ENCODE results near the gene RMDN3. TPM values are rescaled to one million over a fixed set of nuclear protein-coding genes. Genes with fewer than 3 reads are reported as not detected.

The RMDN3 gene
- total RNA-seq, 1 donor from 2014 or later: 77.1 TPM

DNA sequence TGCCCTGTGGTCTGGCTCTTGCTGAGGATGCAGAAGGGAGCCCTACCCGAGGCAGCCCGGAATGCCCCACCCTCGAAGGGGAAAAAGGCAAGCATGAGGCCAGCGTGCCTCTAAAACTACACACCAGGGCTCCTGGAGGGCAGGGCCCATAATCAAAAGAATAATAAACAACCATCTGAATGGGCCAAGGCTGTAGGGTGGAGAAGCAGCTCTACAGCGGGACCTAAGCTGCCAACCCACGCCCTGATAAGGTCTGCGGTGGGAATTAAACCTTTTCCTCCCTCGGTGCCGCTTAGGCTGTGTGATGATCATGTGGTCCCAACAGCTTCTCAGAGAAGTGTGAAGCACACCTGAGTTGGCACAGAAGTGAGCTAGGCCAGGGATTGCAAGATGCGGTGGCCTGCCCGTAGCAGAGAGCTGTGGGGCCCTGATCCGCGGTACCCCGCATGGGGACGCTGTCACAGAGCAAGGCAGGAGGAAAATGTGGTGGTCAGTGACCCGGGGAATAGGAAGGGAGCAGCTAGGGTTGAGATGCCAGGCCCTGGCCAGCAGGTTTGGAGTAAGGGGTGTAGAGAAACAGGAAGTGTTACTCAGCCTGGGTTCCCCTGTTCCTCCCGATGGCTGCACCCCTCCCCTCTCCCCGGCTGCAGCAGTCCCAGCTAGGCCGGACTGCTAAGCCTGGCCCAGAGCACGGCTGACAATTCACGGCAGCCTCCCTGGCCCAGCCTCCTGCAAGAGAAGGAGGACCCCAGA is 13.6 kb upstream of the RMDN3 start:
- TF ChIP-seq, protein P1, sequence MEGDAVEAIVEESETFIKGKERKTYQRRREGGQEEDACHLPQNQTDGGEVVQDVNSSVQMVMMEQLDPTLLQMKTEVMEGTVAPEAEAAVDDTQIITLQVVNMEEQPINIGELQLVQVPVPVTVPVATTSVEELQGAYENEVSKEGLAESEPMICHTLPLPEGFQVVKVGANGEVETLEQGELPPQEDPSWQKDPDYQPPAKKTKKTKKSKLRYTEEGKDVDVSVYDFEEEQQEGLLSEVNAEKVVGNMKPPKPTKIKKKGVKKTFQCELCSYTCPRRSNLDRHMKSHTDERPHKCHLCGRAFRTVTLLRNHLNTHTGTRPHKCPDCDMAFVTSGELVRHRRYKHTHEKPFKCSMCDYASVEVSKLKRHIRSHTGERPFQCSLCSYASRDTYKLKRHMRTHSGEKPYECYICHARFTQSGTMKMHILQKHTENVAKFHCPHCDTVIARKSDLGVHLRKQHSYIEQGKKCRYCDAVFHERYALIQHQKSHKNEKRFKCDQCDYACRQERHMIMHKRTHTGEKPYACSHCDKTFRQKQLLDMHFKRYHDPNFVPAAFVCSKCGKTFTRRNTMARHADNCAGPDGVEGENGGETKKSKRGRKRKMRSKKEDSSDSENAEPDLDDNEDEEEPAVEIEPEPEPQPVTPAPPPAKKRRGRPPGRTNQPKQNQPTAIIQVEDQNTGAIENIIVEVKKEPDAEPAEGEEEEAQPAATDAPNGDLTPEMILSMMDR (IDR thresholded peaks at IDR 0.05): no peak
- ATAC-seq (no peak), DNase-seq (no peak)
- Histone ChIP-seq H3K4me3 (no peak overlapping the region), H3K27ac (peak overlapping the region; percentile 44), H3K36me3 (peaks cover 26% of the 10 kb centered on the region), H3K27me3 (no peaks in the 10 kb centered on the region), H3K4me1 (peaks cover 40% of the 10 kb centered on the region), H3K9me3 (no peaks in the 10 kb centered on the region)
- intact Hi-C loops (cut with DNase I): no loop called here

DNA sequence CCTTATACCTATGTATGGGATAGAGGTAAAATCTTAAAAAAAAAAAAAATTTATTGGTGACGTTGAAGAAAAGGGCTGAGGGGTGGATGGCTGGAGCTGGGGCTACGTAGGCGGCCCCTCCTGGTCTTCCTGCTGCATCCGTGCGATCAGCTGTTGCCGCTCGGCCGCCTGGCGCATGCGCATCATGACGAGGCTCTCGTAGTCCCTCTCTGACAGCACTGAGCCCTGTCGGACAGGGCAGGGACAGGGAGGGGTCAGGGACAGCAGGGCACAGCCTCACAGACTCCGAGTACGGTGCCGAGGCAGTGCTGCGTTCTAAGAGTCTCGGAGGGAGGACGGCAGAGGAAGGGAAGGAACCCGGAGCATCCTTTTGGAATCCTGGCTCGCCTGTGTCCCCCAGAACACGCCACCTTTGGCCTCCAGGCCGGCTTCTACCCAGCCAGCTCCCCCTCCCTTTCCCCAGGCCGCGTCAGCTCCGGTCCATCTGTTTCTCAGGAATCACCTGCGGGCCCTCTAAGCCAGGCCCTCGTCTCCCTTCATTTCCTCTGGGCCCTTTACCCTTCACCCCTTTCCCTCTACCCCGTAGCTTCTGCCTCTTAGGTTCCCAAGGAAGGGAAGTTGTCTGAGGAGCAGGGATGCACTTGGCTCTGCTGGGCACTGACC is 12.9 kb upstream of the RMDN3 start:
- TF ChIP-seq, protein P1 (IDR thresholded peaks at IDR 0.05): no peak
- no peak overlapping the region for H3K4me3 ChIP-seq
- no peaks in the 10 kb centered on the region for H3K9me3 ChIP-seq
- intact Hi-C loops (cut with DNase I): no loop called here
- peaks cover 19% of the 10 kb centered on the region for H3K36me3 ChIP-seq
- ATAC-seq (no peak), DNase-seq (no peak)
- H3K27me3 ChIP-seq: no peaks in the 10 kb centered on the region
- H3K27ac ChIP-seq: no peak overlapping the region
- H3K4me1 ChIP-seq: peaks cover 46% of the 10 kb centered on the region

DNA sequence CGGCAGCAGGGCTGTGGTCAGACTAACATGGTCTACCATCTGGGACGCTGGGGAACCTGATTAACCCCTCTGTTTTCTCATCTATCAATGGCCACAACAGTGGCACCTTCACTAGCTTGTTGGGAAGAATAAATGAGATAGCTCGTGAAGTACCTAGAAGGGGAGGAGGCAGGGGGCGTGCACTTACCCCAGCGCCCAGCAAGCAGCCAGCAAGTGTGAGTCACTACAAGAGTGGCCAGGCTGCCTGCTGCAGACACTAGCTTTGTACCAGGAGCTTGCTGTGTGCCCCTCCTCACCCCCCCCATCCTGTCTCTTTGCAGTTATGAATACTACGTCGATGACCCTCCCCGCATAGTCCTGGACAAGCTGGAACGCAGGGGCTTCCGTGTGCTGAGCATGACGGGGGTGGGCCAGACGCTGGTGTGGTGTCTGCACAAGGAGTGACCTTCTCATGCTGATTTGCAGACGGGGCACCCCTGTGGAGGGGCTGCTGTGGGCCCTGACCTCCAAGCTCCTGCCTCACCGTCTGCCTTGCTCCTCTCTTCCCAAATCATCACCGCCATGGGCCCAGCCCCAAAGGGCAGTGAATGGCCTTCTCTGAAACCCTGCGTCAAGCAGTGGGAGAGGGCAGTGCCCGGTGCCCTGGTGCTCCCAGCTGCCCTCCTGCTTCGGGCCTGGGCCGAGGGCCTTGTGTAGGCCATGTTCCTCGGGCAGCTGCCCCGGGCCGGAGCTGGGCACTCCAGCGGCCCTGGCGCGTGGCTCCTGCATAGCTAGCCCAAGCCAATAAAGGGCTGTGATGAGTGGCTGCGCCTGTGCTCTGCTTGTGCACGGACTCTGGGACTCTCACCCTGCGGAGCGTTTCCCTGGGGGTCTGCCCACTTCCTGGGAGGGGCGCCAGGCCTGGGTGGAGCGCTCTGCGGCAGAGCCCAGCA is 12.1 kb upstream of the RMDN3 start:
- no peak for DNase-seq
- no peak for ATAC-seq
- TF ChIP-seq, protein P1 (IDR thresholded peaks at IDR 0.05): no peak
- peaks cover 51% of the 10 kb centered on the region for H3K4me1 ChIP-seq
- no peaks in the 10 kb centered on the region for H3K27me3 ChIP-seq
- H3K27ac ChIP-seq: no peak overlapping the region
- no peaks in the 10 kb centered on the region for H3K9me3 ChIP-seq
- intact Hi-C loops (cut with DNase I): no loop called here
- H3K4me3 ChIP-seq: no peak overlapping the region
- peaks cover 14% of the 10 kb centered on the region for H3K36me3 ChIP-seq

DNA sequence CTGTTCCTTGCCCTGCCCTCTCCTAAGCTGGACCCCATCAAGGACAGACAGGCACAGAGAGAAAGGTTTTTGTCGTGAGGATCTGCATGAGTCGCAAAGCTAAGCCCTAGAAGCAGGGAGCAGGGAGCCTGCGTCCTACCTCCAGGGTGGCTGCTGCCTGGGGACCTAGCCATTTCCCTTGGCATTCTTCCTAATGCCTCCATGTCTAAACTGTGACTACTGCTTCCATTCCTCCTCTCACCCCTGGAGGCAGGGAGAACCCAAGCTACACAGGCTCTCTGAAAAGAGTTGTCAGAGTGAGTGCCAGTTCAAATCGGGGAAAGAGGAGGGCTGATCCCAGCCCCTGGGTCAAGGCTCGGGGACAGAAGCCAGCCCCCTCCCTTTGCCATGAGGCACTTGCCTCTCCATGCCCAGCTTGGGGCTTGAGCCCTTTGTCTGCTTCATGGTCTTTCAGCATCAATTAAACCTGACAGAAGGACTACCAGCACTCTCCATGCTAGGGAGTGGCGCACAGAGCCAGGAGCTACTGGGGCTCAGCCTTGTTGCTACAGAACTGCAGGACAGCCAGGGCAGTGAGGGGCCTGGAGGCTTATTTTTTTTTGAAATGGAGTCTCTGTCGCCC is 11.3 kb upstream of the RMDN3 start:
- ATAC-seq (no peak), DNase-seq (no peak)
- TF ChIP-seq, protein P1 (IDR thresholded peaks at IDR 0.05): no peak
- H3K27me3 ChIP-seq: no peaks in the 10 kb centered on the region
- no peak overlapping the region for H3K4me3 ChIP-seq
- peaks cover 13% of the 10 kb centered on the region for H3K36me3 ChIP-seq
- H3K4me1 ChIP-seq: peaks cover 51% of the 10 kb centered on the region
- intact Hi-C loops (cut with DNase I): no loop called here
- H3K27ac ChIP-seq: no peak overlapping the region
- no peaks in the 10 kb centered on the region for H3K9me3 ChIP-seq

DNA sequence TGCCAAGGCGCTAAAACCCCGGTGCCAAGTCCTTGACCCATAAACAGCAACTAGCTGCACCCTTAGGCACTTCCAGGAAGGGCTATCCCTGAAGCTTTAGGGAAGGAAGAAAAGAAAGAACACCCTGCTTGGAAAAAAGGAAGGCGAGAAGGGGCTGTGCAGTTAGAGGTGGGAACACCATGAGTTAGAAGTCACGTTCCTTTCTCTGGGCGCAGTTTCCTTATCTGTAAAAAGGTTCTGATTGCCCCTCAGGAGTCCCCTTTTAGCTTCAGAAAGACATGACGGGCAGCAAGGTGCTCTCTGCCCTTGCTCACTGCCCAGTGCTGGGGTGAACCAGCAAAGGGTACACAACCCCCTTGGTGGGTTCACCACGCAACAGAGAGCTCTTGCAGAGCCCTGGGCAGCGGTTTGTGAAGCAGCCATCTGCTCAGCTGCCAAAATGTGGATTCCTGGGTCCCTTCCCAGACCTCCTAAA is 9.6 kb upstream of the RMDN3 start:
- TF ChIP-seq, protein P1 (IDR thresholded peaks at IDR 0.05): no peak
- H3K4me3 ChIP-seq: peak overlapping the region; percentile 69
- DNase-seq: no peak
- no peak for ATAC-seq
- intact Hi-C loops (cut with DNase I): no loop called here
- no peaks in the 10 kb centered on the region for H3K27me3 ChIP-seq
- peaks cover 46% of the 10 kb centered on the region for H3K4me1 ChIP-seq
- H3K9me3 ChIP-seq: no peaks in the 10 kb centered on the region
- peaks cover 13% of the 10 kb centered on the region for H3K36me3 ChIP-seq
- H3K27ac ChIP-seq: peak overlapping the region; percentile 85

Measured in upper lobe of right lung (tissue), 1 donor.